ENCODE results near the gene AP3S1.
"Not testable (repeated sequence)": the region's sequence is repeated elsewhere in the genome, so short reads cannot be mapped to it uniquely, and the experiment has no call there.

DNA sequence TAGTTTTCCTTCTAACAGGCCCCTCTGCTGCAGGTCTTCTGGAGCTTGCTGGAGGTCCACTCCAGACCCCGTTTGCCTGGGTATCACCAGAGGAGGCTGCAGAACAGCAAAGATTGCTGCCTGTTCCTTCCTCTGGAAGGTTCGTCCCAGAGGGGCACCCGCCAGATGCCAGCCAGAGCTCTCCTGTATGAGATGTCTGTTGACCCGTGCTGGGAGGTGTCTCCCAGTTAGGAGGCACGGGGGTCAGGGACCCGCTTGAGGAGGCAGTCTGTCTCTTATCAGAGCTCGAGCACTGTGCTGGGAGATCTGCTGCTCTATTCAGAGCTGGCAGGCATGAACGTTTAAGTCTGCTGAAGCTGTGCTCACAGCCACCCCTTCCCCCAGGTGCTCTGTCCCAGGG lies 40.7 kb downstream of the AP3S1 start:
- not testable (repeated sequence) for TF ChIP-seq CTCF, EP300, POLR2A (IDR thresholded peaks at IDR 0.05)

Measured in ovary (tissue), 3 donors.